Retinal pigment epithelial cell (primary cell): ENCODE results near the gene C19orf38.
"Not testable (repeated sequence)": the region's sequence is repeated elsewhere in the genome, so short reads cannot be mapped to it uniquely, and the experiment has no call there.

Source experiments
- DNase-seq: peaks from one replicate; pipeline ENCODE4 v3.0.0-alpha.2; 2010; ENCODE audit warnings: low read depth
- H3K4me3 ChIP-seq: 2 replicates; pipeline ENCODE4 v1.5.1; 2011; ENCODE audit warnings: mild to moderate bottlenecking, low read length, control low read depth, moderate library complexity
- TF ChIP-seq, protein P1 (sequence below): conservative IDR thresholded peaks from 2 replicates; pipeline ENCODE4 v1.5.1; 2011; ENCODE audit warnings: low read depth, low read length, control low read depth, inconsistent platforms

Gene C19orf38

DNA sequence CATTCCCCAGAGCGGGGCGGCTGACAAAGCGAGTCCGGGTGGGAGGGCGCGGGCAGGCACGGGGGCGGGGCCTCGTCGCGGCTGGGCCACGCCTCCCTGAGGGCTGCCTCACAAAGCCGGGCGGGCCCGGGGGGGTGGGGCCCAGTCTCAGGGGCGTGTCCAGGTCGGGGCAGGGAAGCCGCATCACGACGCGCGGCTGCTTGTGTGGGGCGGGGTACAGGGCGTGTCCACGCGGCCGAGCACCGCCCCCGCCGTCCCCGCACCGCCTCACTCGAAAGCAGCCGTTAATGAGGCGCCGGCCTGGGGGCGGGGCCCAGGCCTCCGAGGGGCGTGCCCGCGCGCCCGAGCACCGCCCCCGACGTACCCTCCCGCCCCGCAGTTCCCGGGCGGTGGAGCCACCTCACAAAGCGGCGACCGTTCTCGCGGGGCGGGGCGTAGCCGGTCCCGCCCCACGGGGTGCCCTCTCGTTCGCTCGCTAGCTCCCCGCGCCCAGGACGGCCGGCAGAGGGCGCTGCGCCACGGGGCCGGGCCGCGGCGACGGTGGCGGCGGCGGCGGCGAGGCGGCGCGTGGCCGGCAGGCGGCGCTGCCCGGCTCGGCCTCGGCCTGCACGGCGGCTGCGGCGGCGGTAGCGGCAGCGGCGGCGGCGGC lies 22.9 kb downstream of the C19orf38 start, which contains the start of gene CARM1:
Gene CARM1 (plus strand): TSS at position 599 of the 649 bp plus-strand sequence. CDS start 150 bp downstream, outside the sequence.
- DNase-seq, result peak; percentile 83
- TF ChIP-seq, protein P1, sequence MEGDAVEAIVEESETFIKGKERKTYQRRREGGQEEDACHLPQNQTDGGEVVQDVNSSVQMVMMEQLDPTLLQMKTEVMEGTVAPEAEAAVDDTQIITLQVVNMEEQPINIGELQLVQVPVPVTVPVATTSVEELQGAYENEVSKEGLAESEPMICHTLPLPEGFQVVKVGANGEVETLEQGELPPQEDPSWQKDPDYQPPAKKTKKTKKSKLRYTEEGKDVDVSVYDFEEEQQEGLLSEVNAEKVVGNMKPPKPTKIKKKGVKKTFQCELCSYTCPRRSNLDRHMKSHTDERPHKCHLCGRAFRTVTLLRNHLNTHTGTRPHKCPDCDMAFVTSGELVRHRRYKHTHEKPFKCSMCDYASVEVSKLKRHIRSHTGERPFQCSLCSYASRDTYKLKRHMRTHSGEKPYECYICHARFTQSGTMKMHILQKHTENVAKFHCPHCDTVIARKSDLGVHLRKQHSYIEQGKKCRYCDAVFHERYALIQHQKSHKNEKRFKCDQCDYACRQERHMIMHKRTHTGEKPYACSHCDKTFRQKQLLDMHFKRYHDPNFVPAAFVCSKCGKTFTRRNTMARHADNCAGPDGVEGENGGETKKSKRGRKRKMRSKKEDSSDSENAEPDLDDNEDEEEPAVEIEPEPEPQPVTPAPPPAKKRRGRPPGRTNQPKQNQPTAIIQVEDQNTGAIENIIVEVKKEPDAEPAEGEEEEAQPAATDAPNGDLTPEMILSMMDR, result peak; percentile 52
- peak within 1 kb of the TSS; percentile 82 for H3K4me3 ChIP-seq

DNA sequence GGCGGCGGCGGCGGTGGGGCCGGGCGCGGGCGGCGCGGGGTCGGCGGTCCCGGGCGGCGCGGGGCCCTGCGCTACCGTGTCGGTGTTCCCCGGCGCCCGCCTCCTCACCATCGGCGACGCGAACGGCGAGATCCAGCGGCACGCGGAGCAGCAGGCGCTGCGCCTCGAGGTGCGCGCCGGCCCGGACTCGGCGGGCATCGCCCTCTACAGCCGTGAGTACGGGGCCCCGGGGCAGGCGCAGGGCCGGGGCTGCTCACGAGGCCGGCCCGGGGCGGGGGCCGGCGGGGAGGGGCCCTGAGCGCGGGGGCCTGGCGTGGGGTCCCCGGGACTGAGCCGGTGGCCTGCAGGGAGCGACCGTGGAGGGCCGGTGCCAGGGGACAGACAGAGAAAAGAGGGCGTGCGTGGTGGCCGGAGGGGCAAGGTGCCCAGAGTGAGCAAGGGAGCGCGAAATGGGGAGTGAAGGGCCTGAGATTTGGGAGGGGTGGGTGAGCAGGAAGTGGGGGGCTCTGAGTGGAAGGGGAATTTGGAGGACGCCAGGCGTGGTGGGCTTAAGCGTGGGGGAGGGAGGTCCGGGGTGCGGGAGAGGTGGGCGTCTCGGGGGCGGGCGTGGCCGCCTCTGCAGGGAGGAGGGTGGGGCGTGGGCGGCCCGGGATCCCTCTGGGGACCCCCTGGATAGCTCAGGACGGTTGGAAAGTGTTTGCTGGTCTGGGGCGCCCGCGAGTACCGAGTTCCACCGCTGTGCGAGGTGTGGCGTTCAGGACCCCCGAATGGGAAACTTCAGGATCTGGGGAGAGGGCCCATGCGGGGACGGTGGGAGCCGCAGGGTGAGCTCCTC lies 23.7 kb downstream of the C19orf38 start:
- TF ChIP-seq, protein P1, result peak; percentile 8
- no peak for DNase-seq

DNA sequence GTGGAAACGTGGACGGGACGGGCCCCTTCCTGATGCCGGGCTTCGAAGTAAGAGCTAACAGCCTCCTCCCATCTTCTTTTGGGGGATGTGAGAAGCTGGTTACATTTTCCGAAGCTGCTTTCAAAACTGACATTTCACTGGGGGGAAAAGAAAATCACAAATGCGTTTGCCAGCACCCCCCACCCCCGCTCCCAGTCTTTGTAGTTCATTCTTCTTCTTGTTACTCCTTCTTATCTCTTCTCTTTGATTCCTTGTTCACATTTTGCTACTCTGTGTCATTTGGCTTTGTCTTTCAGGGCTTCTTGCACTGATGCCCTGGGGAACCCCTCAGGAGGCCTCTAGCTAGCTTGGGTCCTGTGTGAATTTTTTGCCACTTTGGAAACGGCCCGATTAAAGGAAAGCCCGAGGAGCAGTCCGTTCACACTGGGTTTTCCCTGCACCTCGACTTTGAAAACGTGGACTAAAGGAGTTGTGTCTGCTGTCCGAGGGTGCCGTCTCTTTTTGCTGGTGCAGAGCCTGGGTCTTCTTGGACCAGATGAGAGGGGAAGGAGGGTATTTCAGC lies 24.4 kb downstream of the C19orf38 start:
- no peak for DNase-seq
- H3K4me3 ChIP-seq, result peak overlapping the region; percentile 82
- TF ChIP-seq, protein P1, result no peak

More for the DNA sequence above, 23.7 kb downstream of the C19orf38 start:
- H3K4me3 ChIP-seq, result peak overlapping the region; percentile 82

DNA sequence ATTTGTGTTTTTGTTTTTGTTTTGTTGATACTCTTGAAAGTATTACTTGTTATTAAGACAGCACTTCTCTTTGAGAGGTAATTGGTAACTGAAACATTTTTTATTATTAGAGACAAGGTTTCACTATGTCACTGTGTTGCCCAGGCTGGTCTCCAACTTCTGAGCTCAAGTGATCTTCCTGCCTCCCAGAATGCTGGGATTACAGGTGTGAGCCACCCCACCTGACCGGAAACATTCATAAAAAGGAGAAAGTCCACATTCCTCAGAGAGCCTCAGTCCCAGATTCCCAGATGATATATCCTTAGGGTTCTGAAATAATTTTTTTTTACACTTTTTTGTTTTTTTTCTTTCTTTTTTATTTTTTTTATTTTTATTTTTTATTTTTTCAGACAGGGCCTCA lies 25.8 kb downstream of the C19orf38 start:
- TF ChIP-seq, protein P1, result no peak
- DNase-seq, result no peak
- no peak overlapping the region for H3K4me3 ChIP-seq

DNA sequence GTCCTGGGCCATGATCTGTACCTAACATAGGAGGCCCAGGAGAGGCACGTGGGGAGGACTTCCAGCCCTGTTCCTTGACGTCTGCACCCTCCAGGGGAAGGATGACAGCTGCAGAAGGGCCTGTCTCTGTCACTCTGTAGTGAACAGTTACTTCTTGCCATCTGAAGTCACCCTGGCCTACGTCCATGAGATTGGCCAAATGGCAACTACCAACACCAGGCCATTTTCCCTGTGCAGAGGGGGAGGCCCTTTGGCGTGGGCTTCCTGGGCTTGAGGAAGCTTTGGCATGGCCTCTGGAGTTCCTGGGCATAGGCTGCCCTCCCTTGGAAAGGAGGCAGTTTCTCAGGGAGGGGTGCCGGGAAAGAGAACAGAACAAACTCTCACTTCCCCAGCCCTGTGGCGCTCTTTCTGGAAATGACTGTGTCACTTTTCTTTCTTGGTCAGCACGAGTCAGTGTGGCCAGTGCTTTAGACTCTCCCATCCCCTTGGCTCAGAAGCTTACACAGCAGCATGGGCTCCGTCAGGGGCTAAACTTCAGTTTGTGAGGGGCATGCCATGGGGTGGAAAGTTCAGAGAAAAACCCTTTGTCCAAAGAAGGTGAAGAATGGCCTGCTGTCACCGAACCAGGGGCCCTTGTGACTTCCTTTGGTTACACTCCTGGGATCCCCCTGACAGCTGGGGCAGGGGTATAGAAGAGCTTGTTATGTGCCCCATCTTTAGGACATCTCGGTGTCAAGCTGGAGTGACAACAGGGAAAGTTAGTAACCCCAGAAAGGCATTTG lies 28.4 kb downstream of the C19orf38 start:
- no peak for DNase-seq
- H3K4me3 ChIP-seq, result no peak overlapping the region
- TF ChIP-seq, protein P1, result no peak

DNA sequence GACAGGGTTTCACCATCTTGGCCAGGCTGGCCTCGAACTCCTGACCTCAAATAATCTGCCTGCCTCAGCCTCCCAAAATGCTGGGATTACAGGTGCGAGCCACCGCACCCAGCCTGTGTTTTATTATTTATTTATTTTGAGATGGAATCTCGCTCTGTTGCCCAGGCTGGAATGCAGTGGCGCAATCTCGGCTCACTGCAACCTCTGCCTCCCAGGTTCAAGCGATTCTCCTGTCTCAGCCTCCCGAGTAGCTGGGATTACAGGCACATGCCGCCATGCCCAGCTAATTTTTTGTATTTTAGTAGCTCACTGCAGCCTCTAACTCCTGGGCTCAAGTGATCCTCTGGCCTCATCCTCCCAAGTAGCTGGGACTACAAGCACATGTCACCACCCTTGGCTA lies 29.4 kb downstream of the C19orf38 start:
- not testable (repeated sequence) for DNase-seq, H3K4me3 ChIP-seq

DNA sequence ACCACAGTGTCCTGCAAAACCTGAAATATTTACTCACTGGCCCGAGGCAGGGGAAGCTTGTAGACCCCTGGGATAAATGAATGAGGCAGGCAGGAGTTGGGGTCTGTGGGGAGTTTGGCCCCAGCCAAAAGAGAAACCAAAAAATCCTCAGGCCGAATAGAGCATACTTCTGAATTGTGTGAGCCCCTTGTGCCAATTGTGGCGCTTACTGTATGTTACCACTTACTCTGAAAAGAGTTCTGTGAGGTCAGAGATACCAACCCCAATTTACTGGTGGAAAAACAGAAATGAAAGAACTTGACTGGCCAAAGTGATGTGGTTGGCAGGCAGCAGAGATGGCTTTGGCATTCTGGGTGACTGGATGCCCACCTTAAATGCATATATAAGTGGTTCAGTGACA lies 30.0 kb downstream of the C19orf38 start:
- no peak overlapping the region for H3K4me3 ChIP-seq
- no peak for DNase-seq
- TF ChIP-seq, protein P1, result no peak
